H1 (cell line): Measurements from ENCODE around the gene CORO7. TPM values are rescaled to one million over a fixed set of nuclear protein-coding genes. Genes with fewer than 3 reads are reported as not detected.

Source experiments
- BCL11A ChIP-seq, 2 experiments: IDR thresholded peaks; one replicate each; pipeline ENCODE4 v1.6.1; 2011; ENCODE audit warnings: low read depth in 2 of 2, low read length in 2 of 2, mild to moderate bottlenecking in 2 of 2
- FOSL1 ChIP-seq: IDR thresholded peaks from 2 replicates; pipeline ENCODE4 v1.6.1; 2011; ENCODE audit warnings: mild to moderate bottlenecking, low read depth, low read length, moderate library complexity; ENCODE audit not compliant: insufficient read depth
- JUND ChIP-seq: IDR thresholded peaks from 2 replicates; pipeline ENCODE4 v1.6.1; 2011; ENCODE audit warnings: mild to moderate bottlenecking, improper control_type of control experiment, low read length
- POLR2AphosphoS5 ChIP-seq: IDR thresholded peaks from 2 replicates; pipeline ENCODE4 v1.6.1; 2011; ENCODE audit warnings: low read depth, low read length
- SUZ12 ChIP-seq: fragments of 200-600 bp; sonication (generic); IDR thresholded peaks from 2 replicates; pipeline ENCODE4 v1.6.1; 2012; ENCODE audit warnings: mild to moderate bottlenecking, inconsistent platforms, low read length, moderate library complexity, mixed read lengths
- polyA plus RNA-seq, 7 experiments: library from polyadenylated mRNA; depleted of rRNA in 3 of 7; stranded (reverse) in 5 of 7; unstranded in 2 of 7; fragments of >200 nt in 5 of 7; fragments of 200-250 nt in 2 of 7; gene quantifications; 1 replicate in 5 of 7; 2 replicates in 1 of 7; 4 replicates in 1 of 7; pipeline versions ENCODE4 v1.2.1 to v1.2.3, GENCODE V29; 2011 to 2013; ENCODE audit warnings: missing spikeins in 2 of 7, mixed read lengths in 2 of 7
- total RNA-seq: library from RNA; stranded (reverse); fragmentation: NEBNext Ultra II Directional; extraction: Animal tissue kit (Norgen Biotek cat#: 25700); gene quantifications from 2 replicates; pipeline ENCODE4 v1.2.1, GENCODE V29; 2021
- TF ChIP-seq, protein P1 (sequence below): fragments of 300-600 bp; sonication (generic); IDR thresholded peaks from 2 replicates; pipeline ENCODE4 v1.7.1; 2012; ENCODE audit warnings: low read length, moderate library complexity, mild to moderate bottlenecking, inconsistent platforms; ENCODE audit not compliant: insufficient replicate concordance

The CORO7 gene
- total and polyA plus RNA-seq, 2 of the 8 experiments (the other 6 are each of a cell fraction or from before 2014, with no cell fraction given), result 25.2 to 29.8 TPM

DNA sequence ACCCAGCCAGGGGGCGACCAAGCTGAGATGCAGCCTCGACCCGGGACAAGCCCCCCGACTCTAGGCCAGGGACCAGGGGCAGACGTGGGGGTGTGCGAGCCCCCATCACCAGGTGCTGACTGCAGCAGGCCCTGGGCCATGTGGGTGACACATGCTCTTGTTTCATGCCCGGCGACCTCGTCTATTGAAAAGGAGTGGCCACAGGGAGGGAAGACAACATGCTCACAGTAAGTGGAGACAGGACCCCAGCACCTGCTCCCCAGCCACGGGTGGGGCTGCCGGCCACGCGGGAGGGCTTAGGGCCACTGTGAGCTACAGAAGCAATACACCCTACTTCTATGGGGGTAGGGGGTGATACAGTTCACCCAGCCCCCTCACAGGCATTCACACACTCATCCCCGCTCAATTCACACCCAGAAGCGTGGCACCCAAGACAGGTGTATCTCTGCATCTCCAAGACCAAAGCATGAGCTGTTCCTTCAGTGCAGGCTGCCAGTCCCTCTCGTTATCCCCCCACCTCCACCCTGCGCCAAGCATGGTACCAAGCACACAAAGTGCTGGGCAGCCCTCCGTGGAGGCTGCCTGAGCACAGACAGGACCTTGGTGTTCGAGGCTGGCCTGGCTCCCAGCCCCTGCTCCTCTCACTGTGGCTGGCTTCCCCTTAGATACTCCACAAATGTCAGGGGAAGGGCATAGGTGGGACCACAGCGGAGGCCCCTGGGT lies 31.2 kb downstream of the CORO7 start (continued):
- TF ChIP-seq FOSL1, result no peak
- TF ChIP-seq POLR2AphosphoS5, result no peak; the same call in 1 of the 2 replicates
- no peak for TF ChIP-seq JUND
- TF ChIP-seq, protein P1, sequence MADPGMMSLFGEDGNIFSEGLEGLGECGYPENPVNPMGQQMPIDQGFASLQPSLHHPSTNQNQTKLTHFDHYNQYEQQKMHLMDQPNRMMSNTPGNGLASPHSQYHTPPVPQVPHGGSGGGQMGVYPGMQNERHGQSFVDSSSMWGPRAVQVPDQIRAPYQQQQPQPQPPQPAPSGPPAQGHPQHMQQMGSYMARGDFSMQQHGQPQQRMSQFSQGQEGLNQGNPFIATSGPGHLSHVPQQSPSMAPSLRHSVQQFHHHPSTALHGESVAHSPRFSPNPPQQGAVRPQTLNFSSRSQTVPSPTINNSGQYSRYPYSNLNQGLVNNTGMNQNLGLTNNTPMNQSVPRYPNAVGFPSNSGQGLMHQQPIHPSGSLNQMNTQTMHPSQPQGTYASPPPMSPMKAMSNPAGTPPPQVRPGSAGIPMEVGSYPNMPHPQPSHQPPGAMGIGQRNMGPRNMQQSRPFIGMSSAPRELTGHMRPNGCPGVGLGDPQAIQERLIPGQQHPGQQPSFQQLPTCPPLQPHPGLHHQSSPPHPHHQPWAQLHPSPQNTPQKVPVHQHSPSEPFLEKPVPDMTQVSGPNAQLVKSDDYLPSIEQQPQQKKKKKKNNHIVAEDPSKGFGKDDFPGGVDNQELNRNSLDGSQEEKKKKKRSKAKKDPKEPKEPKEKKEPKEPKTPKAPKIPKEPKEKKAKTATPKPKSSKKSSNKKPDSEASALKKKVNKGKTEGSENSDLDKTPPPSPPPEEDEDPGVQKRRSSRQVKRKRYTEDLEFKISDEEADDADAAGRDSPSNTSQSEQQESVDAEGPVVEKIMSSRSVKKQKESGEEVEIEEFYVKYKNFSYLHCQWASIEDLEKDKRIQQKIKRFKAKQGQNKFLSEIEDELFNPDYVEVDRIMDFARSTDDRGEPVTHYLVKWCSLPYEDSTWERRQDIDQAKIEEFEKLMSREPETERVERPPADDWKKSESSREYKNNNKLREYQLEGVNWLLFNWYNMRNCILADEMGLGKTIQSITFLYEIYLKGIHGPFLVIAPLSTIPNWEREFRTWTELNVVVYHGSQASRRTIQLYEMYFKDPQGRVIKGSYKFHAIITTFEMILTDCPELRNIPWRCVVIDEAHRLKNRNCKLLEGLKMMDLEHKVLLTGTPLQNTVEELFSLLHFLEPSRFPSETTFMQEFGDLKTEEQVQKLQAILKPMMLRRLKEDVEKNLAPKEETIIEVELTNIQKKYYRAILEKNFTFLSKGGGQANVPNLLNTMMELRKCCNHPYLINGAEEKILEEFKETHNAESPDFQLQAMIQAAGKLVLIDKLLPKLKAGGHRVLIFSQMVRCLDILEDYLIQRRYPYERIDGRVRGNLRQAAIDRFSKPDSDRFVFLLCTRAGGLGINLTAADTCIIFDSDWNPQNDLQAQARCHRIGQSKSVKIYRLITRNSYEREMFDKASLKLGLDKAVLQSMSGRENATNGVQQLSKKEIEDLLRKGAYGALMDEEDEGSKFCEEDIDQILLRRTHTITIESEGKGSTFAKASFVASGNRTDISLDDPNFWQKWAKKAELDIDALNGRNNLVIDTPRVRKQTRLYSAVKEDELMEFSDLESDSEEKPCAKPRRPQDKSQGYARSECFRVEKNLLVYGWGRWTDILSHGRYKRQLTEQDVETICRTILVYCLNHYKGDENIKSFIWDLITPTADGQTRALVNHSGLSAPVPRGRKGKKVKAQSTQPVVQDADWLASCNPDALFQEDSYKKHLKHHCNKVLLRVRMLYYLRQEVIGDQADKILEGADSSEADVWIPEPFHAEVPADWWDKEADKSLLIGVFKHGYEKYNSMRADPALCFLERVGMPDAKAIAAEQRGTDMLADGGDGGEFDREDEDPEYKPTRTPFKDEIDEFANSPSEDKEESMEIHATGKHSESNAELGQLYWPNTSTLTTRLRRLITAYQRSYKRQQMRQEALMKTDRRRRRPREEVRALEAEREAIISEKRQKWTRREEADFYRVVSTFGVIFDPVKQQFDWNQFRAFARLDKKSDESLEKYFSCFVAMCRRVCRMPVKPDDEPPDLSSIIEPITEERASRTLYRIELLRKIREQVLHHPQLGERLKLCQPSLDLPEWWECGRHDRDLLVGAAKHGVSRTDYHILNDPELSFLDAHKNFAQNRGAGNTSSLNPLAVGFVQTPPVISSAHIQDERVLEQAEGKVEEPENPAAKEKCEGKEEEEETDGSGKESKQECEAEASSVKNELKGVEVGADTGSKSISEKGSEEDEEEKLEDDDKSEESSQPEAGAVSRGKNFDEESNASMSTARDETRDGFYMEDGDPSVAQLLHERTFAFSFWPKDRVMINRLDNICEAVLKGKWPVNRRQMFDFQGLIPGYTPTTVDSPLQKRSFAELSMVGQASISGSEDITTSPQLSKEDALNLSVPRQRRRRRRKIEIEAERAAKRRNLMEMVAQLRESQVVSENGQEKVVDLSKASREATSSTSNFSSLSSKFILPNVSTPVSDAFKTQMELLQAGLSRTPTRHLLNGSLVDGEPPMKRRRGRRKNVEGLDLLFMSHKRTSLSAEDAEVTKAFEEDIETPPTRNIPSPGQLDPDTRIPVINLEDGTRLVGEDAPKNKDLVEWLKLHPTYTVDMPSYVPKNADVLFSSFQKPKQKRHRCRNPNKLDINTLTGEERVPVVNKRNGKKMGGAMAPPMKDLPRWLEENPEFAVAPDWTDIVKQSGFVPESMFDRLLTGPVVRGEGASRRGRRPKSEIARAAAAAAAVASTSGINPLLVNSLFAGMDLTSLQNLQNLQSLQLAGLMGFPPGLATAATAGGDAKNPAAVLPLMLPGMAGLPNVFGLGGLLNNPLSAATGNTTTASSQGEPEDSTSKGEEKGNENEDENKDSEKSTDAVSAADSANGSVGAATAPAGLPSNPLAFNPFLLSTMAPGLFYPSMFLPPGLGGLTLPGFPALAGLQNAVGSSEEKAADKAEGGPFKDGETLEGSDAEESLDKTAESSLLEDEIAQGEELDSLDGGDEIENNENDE, result no peak
- no peak for TF ChIP-seq SUZ12
- TF ChIP-seq BCL11A (IDR thresholded peaks at IDR 0.05; ENCODE audit: low read depth in 2 of 2, low read length in 2 of 2), result no peak
